22Rv1 (cell line): Measurements from ENCODE around the gene ACOT12.

Experiments
- CTCF ChIP-seq: fragments of 450-650 bp; IDR thresholded peaks from 2 replicates; pipeline ENCODE4 v1.5.1; 2017; ENCODE audit warnings: mild to moderate bottlenecking
- ZFX ChIP-seq: fragments of 450-650 bp; IDR thresholded peaks from 2 replicates; pipeline ENCODE4 v1.6.1; 2017; ENCODE audit warnings: antibody characterized with exemption, borderline replicate concordance

- no peak for TF ChIP-seq CTCF
- TF ChIP-seq ZFX: no peak
These were observed 90.4 kb downstream of the ACOT12 start for GRCh38 chr5:81303563-81303962.
